Right ventricle myocardium superior (tissue), 1 donor: ENCODE results near the gene CX3CL1. TPM values are rescaled to one million over a fixed set of nuclear protein-coding genes. Genes with fewer than 3 reads are reported as not detected.

Source experiments
- ATAC-seq: fragments of 200-7000 bp; cut with Tn5 transposase; one replicate; pipeline ENCODE4 v1.9.1; 2020; ENCODE audit warnings: mild to moderate bottlenecking; ENCODE audit not compliant: poor library complexity
- DNase-seq: peaks from one replicate; pipeline ENCODE4 v3.0.0-alpha.2; 2020
- intact Hi-C: fragments of 100-400 bp; cut with DNase I; formaldehyde crosslinking; loops from one replicate; pipeline ENCODE4 v1.11.2; 2022
- total RNA-seq: library from RNA; stranded (reverse); fragmentation: NEBNext Ultra II Directional; extraction: Animal tissue kit (Norgen Biotek cat#: 25700); gene quantifications from one replicate; pipeline ENCODE4 v1.2.1, GENCODE V29; 2021
- donor health status: DM: no; HTN: yes; CAD: no; lungs with severe emphysema.

The CX3CL1 gene
- total RNA-seq, 1 donor from 2014 or later = 11.6 TPM

- ATAC-seq (no peak), DNase-seq (no peak)
- intact Hi-C loops = no loop called here
These were observed 5.0 kb downstream of the CX3CL1 start for GRCh38 chr16:57377080-57377841.

GRCh38 chr16:57379579-57379978, 7.3 kb downstream of the CX3CL1 start:
- intact Hi-C loops = no loop called here
- ATAC-seq (no peak), DNase-seq (no peak)

GRCh38 chr16:57380671-57381462, 8.6 kb downstream of the CX3CL1 start:
- intact Hi-C loops = no loop called here
- no peak for ATAC-seq
- peak; percentile 70 for DNase-seq

GRCh38 chr16:57381791-57382534, 9.7 kb downstream of the CX3CL1 start:
- intact Hi-C loops = no loop called here
- ATAC-seq (no peak), DNase-seq (no peak)

- no peak for DNase-seq
- intact Hi-C loops = no loop called here
- ATAC-seq = no peak
These were observed 10.4 kb downstream of the CX3CL1 start for GRCh38 chr16:57382535-57383275.

DNA sequence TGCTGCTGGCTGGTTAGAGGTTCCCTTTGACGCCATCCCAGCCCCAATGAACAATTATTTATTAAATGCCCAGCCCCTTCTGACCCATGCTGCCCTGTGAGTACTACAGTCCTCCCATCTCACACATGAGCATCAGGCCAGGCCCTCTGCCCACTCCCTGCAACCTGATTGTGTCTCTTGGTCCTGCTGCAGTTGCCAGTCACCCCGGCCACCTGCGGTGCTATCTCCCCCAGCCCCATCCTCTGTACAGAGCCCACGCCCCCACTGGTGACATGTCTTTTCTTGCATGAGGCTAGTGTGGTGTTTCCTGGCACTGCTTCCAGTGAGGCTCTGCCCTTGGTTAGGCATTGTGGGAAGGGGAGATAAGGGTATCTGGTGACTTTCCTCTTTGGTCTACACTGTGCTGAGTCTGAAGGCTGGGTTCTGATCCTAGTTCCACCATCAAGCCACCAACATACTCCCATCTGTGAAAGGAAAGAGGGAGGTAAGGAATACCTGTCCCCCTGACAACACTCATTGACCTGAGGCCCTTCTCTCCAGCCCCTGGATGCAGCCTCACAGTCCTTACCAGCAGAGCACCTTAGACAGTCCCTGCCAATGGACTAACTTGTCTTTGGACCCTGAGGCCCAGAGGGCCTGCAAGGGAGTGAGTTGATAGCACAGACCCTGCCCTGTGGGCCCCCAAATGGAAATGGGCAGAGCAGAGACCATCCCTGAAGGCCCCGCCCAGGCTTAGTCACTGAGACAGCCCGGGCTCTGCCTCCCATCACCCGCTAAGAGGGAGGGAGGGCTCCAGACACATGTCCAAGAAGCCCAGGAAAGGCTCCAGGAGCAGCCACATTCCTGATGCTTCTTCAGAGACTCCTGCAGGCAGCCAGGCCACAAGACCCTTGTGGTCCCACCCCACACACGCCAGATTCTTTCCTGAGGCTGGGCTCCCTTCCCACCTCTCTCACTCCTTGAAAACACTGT, 11.3 kb downstream of the CX3CL1 start:
- intact Hi-C loops = no loop called here
- DNase-seq (no peak), ATAC-seq (peak; percentile 20)

GRCh38 chr16:57384248-57385070, 12.2 kb downstream of the CX3CL1 start:
- ATAC-seq (peak; percentile 28), DNase-seq (no peak)
- intact Hi-C loops = no loop called here

GRCh38 chr16:57385083-57385482, 12.8 kb downstream of the CX3CL1 start:
- intact Hi-C loops = no loop called here
- DNase-seq (no peak), ATAC-seq (no peak)

DNA sequence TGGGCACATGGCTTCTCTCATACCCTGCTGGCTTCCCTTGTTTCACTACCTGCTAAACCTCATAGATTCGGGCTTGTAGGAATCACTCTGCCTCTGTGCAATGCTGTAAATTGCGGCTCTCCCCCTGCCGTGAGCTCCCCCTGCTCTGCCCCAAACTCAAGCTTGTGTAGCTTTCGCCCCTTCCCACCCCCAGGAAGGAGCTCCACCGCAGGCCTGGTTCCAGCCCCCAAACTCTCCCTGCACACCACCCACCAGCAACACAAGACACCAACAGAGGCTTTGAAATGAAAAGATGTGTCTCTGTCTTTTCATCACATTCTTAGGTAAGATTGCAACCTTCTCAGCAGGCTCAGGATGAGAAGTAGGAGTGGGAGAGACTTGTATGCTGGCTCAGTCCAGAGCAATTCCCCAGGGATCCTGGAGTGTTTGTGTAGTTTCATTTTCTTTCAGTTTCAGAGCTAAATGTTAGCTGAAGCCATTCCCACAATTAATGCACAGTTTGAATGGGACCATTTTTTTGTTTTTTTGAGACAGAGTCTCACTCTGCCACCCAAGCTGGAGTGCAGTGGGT, 14.2 kb downstream of the CX3CL1 start:
- intact Hi-C loops = no loop called here
- DNase-seq (no peak), ATAC-seq (no peak)

- DNase-seq (no peak), ATAC-seq (no peak)
- intact Hi-C loops = no loop called here
These were observed 15.5 kb downstream of the CX3CL1 start for GRCh38 chr16:57387598-57388354.

GRCh38 chr16:57388359-57389086, 16.2 kb downstream of the CX3CL1 start:
- intact Hi-C loops = no loop called here
- ATAC-seq (no peak), DNase-seq (no peak)

GRCh38 chr16:57389087-57389468, 16.8 kb downstream of the CX3CL1 start:
- ATAC-seq = no peak

GRCh38 chr16:57390636-57391295, 18.5 kb downstream of the CX3CL1 start:
- intact Hi-C loops = no loop called here

More at GRCh38 chr16:57389087-57389468, 16.8 kb downstream of the CX3CL1 start:
- intact Hi-C loops = no loop called here
- DNase-seq = no peak

GRCh38 chr16:57391300-57391699, 19.0 kb downstream of the CX3CL1 start:
- intact Hi-C loops = no loop called here
- DNase-seq (no peak), ATAC-seq (peak; percentile 22)

More at GRCh38 chr16:57390636-57391295, 18.5 kb downstream of the CX3CL1 start:
- DNase-seq (no peak), ATAC-seq (peak; percentile 15)

- DNase-seq (no peak), ATAC-seq (no peak)
- intact Hi-C loops = no loop called here
These were observed 19.4 kb downstream of the CX3CL1 start for GRCh38 chr16:57391708-57392107.
